Erythroblast (primary cell): Measurements from ENCODE around the gene PLSCR3.

Source experiments
- GATA1 ChIP-seq: IDR thresholded peaks from 2 replicates; pipeline ENCODE4 v1.6.1; 2011; ENCODE audit warnings: low read depth, mild to moderate bottlenecking, control low read depth, low read length, moderate library complexity
- POLR2A ChIP-seq: IDR thresholded peaks from 2 replicates; pipeline ENCODE4 v1.6.1; 2011; ENCODE audit warnings: mild to moderate bottlenecking, low read length

- TF ChIP-seq POLR2A (no peak), GATA1 (no peak)
Observed at GRCh38 chr17:7389924-7390910, 4.1 kb downstream of the PLSCR3 start.
